GM12873 (cell line): ENCODE data around the gene SCN4A.

Experiments
- TF ChIP-seq, protein P1 (sequence below): IDR thresholded peaks from 2 replicates; pipeline ENCODE4 v1.5.1; 2012; ENCODE audit warnings: low read depth, mild to moderate bottlenecking, moderate library complexity, low read length, control low read depth; ENCODE audit not compliant: insufficient read depth; ENCODE audit errors: missing control alignments

SCN4A gene

DNA sequence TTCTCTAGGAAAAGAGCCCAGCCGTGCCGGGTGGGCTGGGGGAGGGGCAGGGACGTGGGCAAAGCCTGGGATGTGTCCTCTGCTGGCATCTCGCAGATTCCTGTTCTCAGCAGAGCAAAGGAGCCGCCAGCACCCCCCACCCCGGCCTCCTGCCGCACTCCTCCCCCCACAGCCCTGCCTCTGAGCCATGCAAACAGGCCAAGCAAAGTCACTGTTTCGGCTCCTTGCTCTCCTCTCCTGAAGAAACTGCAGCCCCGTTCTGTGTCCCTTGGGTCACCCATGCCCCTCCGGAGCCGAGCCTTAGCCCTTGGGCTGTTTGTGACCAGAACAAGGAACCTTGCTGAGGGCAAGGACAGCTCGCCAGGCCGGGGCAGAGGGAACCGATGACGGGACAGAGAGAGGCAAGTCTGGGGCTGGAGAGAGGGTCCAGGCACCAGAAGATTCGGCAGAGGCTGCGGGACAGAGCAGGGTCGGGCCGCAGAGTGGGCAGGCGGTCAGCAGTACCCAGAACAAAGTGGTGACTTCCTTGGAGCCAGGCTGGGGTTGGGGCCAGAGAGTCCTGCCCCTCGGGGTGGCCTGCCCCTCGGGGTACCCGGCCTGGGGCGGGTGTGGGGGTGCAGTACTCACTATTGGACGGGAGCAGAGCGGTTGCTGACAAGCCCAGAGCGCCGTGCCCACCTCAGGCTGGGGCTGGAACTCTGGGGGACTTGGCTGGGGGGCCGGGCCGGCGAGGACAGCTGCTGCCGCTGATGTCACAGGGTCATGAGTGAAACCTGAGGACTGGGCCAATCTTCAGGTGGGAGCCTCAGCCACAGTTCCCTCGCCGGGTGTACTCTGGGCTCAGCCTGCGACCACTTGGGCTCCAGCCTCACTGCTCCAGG, 16.3 kb upstream of the SCN4A start:
- TF ChIP-seq, protein P1, sequence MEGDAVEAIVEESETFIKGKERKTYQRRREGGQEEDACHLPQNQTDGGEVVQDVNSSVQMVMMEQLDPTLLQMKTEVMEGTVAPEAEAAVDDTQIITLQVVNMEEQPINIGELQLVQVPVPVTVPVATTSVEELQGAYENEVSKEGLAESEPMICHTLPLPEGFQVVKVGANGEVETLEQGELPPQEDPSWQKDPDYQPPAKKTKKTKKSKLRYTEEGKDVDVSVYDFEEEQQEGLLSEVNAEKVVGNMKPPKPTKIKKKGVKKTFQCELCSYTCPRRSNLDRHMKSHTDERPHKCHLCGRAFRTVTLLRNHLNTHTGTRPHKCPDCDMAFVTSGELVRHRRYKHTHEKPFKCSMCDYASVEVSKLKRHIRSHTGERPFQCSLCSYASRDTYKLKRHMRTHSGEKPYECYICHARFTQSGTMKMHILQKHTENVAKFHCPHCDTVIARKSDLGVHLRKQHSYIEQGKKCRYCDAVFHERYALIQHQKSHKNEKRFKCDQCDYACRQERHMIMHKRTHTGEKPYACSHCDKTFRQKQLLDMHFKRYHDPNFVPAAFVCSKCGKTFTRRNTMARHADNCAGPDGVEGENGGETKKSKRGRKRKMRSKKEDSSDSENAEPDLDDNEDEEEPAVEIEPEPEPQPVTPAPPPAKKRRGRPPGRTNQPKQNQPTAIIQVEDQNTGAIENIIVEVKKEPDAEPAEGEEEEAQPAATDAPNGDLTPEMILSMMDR, result no peak

DNA sequence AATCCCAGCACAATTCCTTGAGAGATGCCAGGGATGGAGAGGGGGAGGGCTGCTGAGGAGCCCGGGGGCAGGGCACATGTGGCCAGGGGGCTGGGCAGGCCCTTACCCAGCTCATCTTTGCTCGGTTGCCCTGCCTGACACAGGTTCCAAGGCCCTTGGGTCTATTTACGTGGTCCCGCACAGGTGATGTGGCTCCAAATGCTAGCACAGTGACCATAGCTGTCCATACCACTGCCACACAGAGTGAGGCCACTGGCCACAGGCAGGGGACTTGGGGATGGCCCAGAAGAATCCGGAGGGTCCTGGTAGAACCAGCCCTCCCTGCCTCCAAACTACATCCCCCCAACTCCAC, 15.4 kb upstream of the SCN4A start:
- TF ChIP-seq, protein P1, result no peak

DNA sequence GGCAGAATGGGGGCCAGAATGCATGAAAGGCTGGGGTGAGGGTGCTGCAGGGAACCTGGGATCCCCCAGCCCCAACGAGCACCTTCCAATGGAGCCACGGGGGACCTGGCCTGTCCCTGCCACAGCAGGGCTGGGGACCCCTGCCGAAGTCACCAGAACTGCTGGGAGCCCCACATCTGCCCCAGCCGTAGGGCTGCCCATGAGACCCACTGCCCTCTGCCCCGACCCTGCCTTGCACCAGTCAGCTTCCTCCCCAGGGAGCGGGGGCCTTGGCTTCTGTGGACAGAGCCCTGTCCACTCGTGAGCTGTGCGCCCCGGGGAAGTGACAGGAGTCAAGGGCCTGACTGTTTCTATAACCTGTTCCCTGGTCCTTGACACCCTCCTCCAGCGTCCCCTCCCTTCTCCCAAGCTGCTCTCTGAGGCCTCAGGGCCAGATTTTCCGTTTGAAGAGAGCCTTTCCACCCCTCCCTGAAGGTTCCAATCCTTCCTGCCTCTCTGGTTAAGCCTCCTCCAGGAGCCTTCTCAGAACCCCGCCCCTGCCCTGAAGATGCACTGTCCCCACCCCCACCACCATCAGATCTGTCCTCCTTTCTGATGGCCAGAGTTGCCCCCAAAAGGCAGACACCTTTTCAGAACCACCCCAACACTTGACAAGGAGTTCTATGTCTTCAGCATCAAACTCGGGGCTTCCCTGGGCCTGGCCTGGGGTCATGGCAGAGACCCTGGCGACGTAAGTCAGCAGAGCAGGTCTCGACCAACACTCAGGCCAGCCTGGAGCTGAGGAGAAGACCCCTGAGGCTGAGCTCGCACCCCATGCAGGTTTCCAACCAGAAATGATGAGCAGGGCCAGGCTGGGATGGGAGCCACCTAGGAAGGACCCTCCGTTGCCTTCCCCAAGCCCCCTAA, 14.8 kb upstream of the SCN4A start:
- TF ChIP-seq, protein P1, result no peak

DNA sequence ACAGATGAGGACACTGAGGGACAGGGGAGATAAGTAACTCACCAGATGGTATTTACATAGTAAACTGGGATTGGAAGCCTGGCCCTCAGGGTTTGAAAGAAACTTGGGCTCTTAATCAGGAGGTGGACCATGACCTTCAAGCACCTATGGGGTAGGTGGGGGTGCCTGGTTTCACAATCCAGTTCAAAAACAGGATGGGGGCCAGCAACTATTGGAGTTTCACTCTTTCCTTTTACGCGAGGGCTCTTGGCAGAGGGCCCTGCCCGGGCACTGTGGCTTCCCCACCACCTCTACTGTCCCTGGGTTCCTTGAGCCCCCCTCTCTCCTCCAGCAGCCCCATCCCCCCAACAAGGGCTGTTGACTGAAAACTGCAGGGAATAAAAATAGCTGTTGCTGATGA, 14.1 kb upstream of the SCN4A start:
- TF ChIP-seq, protein P1, result no peak

DNA sequence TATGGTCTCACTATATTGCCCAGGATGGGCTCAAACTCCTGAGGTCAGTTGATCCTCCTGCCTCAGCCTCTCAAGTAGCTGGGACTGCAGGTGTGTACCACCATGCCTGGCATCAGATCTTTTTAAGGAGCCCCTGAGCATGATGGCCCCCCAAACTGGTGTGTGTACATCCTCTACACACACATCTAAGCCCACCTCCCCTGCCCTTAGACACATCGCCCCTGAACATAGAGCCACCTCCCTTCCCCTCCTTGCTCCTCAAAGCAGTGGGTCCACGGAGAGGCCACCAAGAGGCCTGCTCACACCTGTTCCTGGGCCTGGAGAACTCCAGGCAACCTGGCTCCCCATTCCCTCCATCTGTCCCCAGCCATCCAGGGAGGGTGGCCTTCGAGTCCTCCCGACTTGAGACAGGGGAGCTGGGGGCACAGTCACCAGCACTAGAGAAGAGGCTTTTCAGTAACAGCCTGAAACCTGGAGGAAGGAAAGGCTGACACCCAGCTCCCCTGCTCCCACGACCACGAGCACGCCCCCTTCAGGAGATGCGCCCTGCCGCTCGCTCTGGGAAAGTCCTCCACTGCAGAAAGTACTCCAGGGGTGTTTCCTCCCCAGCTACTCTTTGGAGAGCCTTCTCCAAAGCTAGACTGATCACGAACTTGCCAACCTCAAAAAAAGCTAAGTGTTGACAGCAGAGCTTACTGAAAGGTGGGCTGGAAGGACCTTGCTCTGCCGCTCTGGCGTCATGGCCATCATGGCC, 12.8 kb upstream of the SCN4A start:
- TF ChIP-seq, protein P1, result peak; percentile 24

DNA sequence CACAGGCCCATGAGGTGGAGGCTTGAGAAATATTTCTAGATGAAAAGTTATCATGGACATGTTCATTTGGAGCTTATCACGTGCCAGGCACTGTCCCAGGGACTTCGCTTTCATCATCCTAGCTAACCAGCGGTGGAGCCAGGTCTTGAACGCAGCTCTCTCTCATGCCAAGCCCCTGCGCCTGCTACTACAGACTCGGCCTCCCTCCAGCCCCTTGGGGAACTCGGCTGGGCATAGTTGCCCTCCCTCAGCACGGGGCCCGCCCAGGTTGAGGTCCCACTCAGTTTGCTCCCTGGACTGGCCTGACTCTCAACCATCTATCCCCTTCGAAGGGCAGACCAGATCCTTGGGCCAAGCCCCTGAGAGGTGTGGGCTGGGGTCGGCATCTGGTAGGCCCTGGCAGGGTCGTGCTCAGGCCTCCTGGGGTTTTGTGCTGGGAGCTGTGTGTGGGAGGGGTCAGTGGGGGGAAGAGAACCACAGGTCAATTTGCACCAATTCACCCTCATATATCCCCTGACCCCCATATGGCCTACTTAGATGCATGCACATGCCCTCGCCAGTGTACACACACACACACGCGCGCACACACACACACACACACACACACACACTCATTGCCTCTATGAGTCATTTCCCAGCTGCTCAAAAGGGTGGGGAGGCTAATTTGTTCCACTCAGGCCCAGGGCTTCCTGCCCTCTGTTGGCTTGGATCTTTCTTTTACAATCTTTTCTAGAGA, 12.1 kb upstream of the SCN4A start:
- TF ChIP-seq, protein P1, result no peak

DNA sequence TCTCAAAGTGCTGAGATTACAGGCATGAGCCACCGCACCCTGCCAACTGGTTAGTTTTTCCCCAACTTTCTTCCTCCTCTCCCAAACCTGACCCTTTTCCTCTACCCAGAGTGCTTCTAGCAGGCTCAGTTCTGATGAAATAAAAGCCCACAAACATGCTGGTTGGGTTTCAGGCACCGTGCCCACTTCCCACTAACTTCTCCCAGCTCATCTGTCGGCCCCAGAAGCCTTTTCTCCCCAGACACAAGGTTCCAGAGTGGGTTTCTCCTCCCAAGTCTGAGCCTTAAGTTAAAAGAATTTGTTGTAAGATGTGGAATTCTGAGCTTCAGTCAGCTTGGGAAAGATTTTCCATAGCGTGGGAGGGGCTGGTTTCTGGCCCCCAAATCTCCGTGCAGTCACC, 11.5 kb upstream of the SCN4A start:
- TF ChIP-seq, protein P1, result no peak
